A549 (cell line): ENCODE data around the gene FHIT.

Experiments used
- EP300 ChIP-seq, 2 experiments: fragments of >200 bp; sonication (Bioruptor Twin); formaldehyde crosslinking; IDR thresholded peaks; 2 replicates in 1 of 2; 3 replicates in 1 of 2; pipeline ENCODE4 v1.6.1; 2016 to 2017
- HDAC2 ChIP-seq: fragments of 200-600 bp; sonication (generic); IDR thresholded peaks from 2 replicates; pipeline ENCODE4 v1.6.1; 2016
- MAZ ChIP-seq: fragments of 150-350 bp; IDR thresholded peaks from 2 replicates; pipeline ENCODE4 v1.6.1; 2014; ENCODE audit warnings: antibody characterized with exemption, low read depth, low read length, borderline replicate concordance
- MYC ChIP-seq: IDR thresholded peaks from 2 replicates; pipeline ENCODE4 v1.6.1; 2012; ENCODE audit warnings: mild to moderate bottlenecking, inconsistent platforms, low read length, improper control_type of control experiment, borderline replicate concordance
- NPAS2 ChIP-seq: fragments of 250-450 bp; sonication (Bioruptor Pico); IDR thresholded peaks from 2 replicates; pipeline ENCODE4 v1.8.0; 2022; ENCODE audit warnings: mild to moderate bottlenecking, moderate library complexity, borderline replicate concordance
- PHF8 ChIP-seq: fragments of 200-600 bp; sonication (generic); IDR thresholded peaks from 2 replicates; pipeline ENCODE4 v1.6.1; 2016; ENCODE audit warnings: low read depth, mild to moderate bottlenecking, antibody characterized with exemption, moderate library complexity, borderline replicate concordance
- POLR2A ChIP-seq: IDR thresholded peaks from 2 replicates; pipeline ENCODE4 v1.6.1; 2012; ENCODE audit warnings: mild to moderate bottlenecking, low read length
- RCOR1 ChIP-seq: fragments of 150-350 bp; IDR thresholded peaks from 2 replicates; pipeline ENCODE4 v1.6.1; 2014; ENCODE audit warnings: antibody characterized with exemption, low read length, low read depth
- REST ChIP-seq: fragments of 200-600 bp; sonication (generic); IDR thresholded peaks from 2 replicates; pipeline ENCODE4 v1.6.1; 2016; ENCODE audit warnings: antibody characterized with exemption, mild to moderate bottlenecking, moderate library complexity
- TF ChIP-seq, protein P1 (sequence below): fragments of >200 bp; sonication (Bioruptor Twin); formaldehyde crosslinking; IDR thresholded peaks from 3 replicates; pipeline ENCODE4 v1.5.1; 2016

DNA sequence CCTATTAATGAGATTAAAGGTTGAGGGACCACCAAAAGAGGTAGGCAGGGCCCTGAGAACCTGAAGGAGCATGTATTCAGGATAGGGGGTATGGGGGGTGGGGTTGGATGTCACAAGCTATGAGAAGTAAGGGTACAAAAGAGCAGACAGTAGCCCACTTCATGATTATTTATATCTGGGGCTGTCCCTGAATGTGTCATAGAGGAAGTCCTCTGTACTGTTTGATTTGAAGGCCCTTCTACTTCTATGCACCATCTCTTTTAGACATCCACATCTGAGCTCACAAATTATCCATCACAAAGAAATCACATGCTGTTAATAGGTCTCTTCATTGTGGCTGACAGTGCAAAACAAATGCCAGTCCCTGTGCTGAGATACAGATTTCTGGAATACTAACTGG, 68.6 kb downstream of the FHIT start:
- TF ChIP-seq EP300 (IDR thresholded peaks at IDR 0.05) (no peak), POLR2A (no peak), PHF8 (no peak), RCOR1 (no peak), NPAS2 (CRISPR knock-in tag) (no peak), MAZ (no peak), MYC (no peak), REST (no peak), HDAC2 (no peak)
- TF ChIP-seq, protein P1, sequence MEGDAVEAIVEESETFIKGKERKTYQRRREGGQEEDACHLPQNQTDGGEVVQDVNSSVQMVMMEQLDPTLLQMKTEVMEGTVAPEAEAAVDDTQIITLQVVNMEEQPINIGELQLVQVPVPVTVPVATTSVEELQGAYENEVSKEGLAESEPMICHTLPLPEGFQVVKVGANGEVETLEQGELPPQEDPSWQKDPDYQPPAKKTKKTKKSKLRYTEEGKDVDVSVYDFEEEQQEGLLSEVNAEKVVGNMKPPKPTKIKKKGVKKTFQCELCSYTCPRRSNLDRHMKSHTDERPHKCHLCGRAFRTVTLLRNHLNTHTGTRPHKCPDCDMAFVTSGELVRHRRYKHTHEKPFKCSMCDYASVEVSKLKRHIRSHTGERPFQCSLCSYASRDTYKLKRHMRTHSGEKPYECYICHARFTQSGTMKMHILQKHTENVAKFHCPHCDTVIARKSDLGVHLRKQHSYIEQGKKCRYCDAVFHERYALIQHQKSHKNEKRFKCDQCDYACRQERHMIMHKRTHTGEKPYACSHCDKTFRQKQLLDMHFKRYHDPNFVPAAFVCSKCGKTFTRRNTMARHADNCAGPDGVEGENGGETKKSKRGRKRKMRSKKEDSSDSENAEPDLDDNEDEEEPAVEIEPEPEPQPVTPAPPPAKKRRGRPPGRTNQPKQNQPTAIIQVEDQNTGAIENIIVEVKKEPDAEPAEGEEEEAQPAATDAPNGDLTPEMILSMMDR: no peak
